IMR-90 (cell line): ENCODE results near the gene CCDC92. TPM values are rescaled to one million over a fixed set of nuclear protein-coding genes. Genes with fewer than 3 reads are reported as not detected.

Source experiments
- ATAC-seq: fragments of 200-7000 bp; cut with Tn5 transposase; 2 replicates; pipeline ENCODE4 v1.9.1; 2020; ENCODE audit warnings: low read depth, mild to moderate bottlenecking, moderate library complexity
- BruUV-seq: library from RNA; stranded (reverse); fragments of 400-500 nt; replicated peaks from 2 replicates; lab custom pipeline; 2021; lab: Mats Ljungman, UMichigan
- CTCF ChIA-PET: fragments of 300-600 bp; formaldehyde crosslinking; extraction: SDS; loops from one replicate; lab custom pipeline; 2021; ENCODE audit warnings: antibody characterized with exemption; lab: Yijun Ruan, JAX
- POLR2A ChIA-PET: fragments of 300-600 bp; sonication (Branson Sonifier 250); formaldehyde crosslinking; loops from one replicate; lab custom pipeline; 2022; ENCODE audit warnings: antibody characterized with exemption; ENCODE audit not compliant: unreplicated experiment; lab: Charles Lee
- DNase-seq: peaks from one replicate; pipeline ENCODE4 v3.0.0; 2013
- H2AFZ ChIP-seq: replicated peaks from 2 replicates; pipeline ENCODE3; 2013; ENCODE audit warnings: low read length, mild to moderate bottlenecking; ENCODE audit not compliant: poor library complexity
- H2AK5ac ChIP-seq: 2 replicates; pipeline ENCODE4 v1.6.1; 2013; ENCODE audit warnings: low read depth, low read length, inconsistent platforms
- H2AK9ac ChIP-seq: replicated peaks from 2 replicates; pipeline ENCODE3; 2013; ENCODE audit warnings: mild to moderate bottlenecking, low read depth, low read length, moderate library complexity; ENCODE audit not compliant: poor library complexity
- H2BK120ac ChIP-seq: 2 replicates; pipeline ENCODE4 v1.6.1; 2013; ENCODE audit warnings: low read depth, low read length, inconsistent platforms
- H2BK15ac ChIP-seq: 3 replicates; pipeline ENCODE4 v1.6.1; 2013; ENCODE audit warnings: low read depth, low read length, inconsistent platforms
- H2BK20ac ChIP-seq: 2 replicates; pipeline ENCODE4 v1.6.1; 2013; ENCODE audit warnings: low read depth, mild to moderate bottlenecking, inconsistent platforms, low read length, moderate library complexity
- H2BK5ac ChIP-seq: 2 replicates; pipeline ENCODE4 v1.6.1; 2013; ENCODE audit warnings: mild to moderate bottlenecking, low read depth, low read length, inconsistent platforms; ENCODE audit not compliant: poor library complexity, severe bottlenecking
- H3K14ac ChIP-seq: replicated peaks from 2 replicates; pipeline ENCODE4 v1.6.1; 2013; ENCODE audit warnings: low read depth, low read length, inconsistent platforms
- H3K18ac ChIP-seq: 2 replicates; pipeline ENCODE4 v1.6.1; 2013; ENCODE audit warnings: low read depth, low read length, control low read depth
- H3K23ac ChIP-seq: 2 replicates; pipeline ENCODE4 v1.6.1; 2013; ENCODE audit warnings: low read depth, low read length, inconsistent platforms
- H3K27ac ChIP-seq: 2 replicates; pipeline ENCODE4 v1.5.1; 2013; ENCODE audit warnings: mild to moderate bottlenecking, control low read depth, low read length; ENCODE audit not compliant: insufficient read depth
- H3K27me3 ChIP-seq: 2 replicates; pipeline ENCODE4 v1.6.1; 2013; ENCODE audit warnings: low read length; ENCODE audit not compliant: control insufficient read depth, insufficient read depth
- H3K36me3 ChIP-seq: 2 replicates; pipeline ENCODE4 v1.6.1; 2013; ENCODE audit warnings: low read length, mixed read lengths; ENCODE audit not compliant: control insufficient read depth, insufficient read depth
- H3K4ac ChIP-seq: 2 replicates; pipeline ENCODE4 v1.6.1; 2013; ENCODE audit warnings: low read depth, low read length, inconsistent platforms
- H3K4me1 ChIP-seq: 2 replicates; pipeline ENCODE4 v1.6.1; 2013; ENCODE audit warnings: low read length, mixed read lengths; ENCODE audit not compliant: control insufficient read depth, insufficient read depth
- H3K4me2 ChIP-seq: 2 replicates; pipeline ENCODE4 v1.6.1; 2013; ENCODE audit warnings: low read depth, mild to moderate bottlenecking, control low read depth, low read length, moderate library complexity
- H3K4me3 ChIP-seq: 2 replicates; pipeline ENCODE4 v1.5.1; 2013; ENCODE audit warnings: low read depth, mild to moderate bottlenecking, control low read depth, low read length, moderate library complexity; ENCODE audit not compliant: insufficient read depth
- H3K56ac ChIP-seq: 2 replicates; pipeline ENCODE4 v1.6.1; 2013; ENCODE audit warnings: low read length, inconsistent platforms; ENCODE audit not compliant: insufficient read depth; ENCODE audit errors: extremely low read depth
- H3K79me1 ChIP-seq, 2 experiments: 2 replicates each; pipeline ENCODE4 v1.6.1; 2013; ENCODE audit warnings: low read length in 2 of 2, inconsistent platforms in 1 of 2, low read depth in 1 of 2
- H3K9ac ChIP-seq: 2 replicates; pipeline ENCODE4 v1.6.1; 2013; ENCODE audit warnings: low read depth, low read length, control low read depth
- H3K9me1 ChIP-seq: 2 replicates; pipeline ENCODE4 v1.6.1; 2013; ENCODE audit warnings: low read length, inconsistent platforms; ENCODE audit not compliant: insufficient read depth
- H3K9me3 ChIP-seq: 2 replicates; pipeline ENCODE4 v1.6.1; 2013; ENCODE audit warnings: low read length; ENCODE audit not compliant: control insufficient read depth, insufficient read depth
- H4K20me1 ChIP-seq: 2 replicates; pipeline ENCODE4 v1.6.1; 2013; ENCODE audit warnings: low read length, inconsistent platforms; ENCODE audit not compliant: insufficient read depth
- H4K5ac ChIP-seq: 2 replicates; pipeline ENCODE4 v1.6.1; 2013; ENCODE audit warnings: mild to moderate bottlenecking, low read depth, low read length, control low read depth
- H4K8ac ChIP-seq, 2 experiments: 2 replicates each; pipeline ENCODE4 v1.6.1; 2013; ENCODE audit warnings: low read depth in 2 of 2, low read length in 2 of 2, control low read depth in 1 of 2, inconsistent platforms in 1 of 2
- H4K91ac ChIP-seq: 2 replicates; pipeline ENCODE4 v1.6.1; 2013; ENCODE audit warnings: low read depth, low read length, inconsistent platforms; ENCODE audit not compliant: insufficient read depth
- MAZ ChIP-seq: IDR thresholded peaks from 2 replicates; pipeline ENCODE4 v1.6.1; 2012; ENCODE audit warnings: low read depth, mild to moderate bottlenecking, low read length, improper control_type of control experiment, moderate library complexity, borderline replicate concordance
- RCOR1 ChIP-seq: IDR thresholded peaks from 2 replicates; pipeline ENCODE4 v1.6.1; 2012; ENCODE audit warnings: mild to moderate bottlenecking, low read length, improper control_type of control experiment; ENCODE audit not compliant: insufficient replicate concordance
- RFX5 ChIP-seq: IDR thresholded peaks from 2 replicates; pipeline ENCODE4 v1.8.0; 2012; ENCODE audit warnings: low read depth, mild to moderate bottlenecking, low read length, moderate library complexity
- WGBS, 2 experiments: methylation state at CpG; one replicate each; pipeline versions ENCODE4 v1.1.5 to v1.1.7; 2013; ENCODE audit warnings: missing lambda C conversion rate in 2 of 2; ENCODE audit not compliant: insufficient read length in 1 of 2; ENCODE audit errors: extremely low coverage in 2 of 2; 5-methylcytosine and 5-hydroxymethylcytosine counted together
- dilution Hi-C: fragments of 300-500 bp; cut with HindIII; formaldehyde crosslinking; loops from one replicate; pipeline ENCODE4 v1.14.3; 2018; ENCODE audit warnings: low sequenced_read_pairs; ENCODE audit not compliant: unreplicated experiment
- in situ Hi-C: fragments of 300-500 bp; cut with MboI; formaldehyde crosslinking; loops from 3 replicates; pipeline ENCODE4 v1.14.3; 2019; ENCODE audit warnings: low sequenced_read_pairs, inconsistent platforms, mixed read lengths
- intact Hi-C: fragments of 100-400 bp; cut with micrococcal nuclease; formaldehyde crosslinking; loops from 2 replicates; pipeline ENCODE4 v1.10.0; 2022
- polyA plus RNA-seq, 3 experiments: library from polyadenylated mRNA; depleted of rRNA; stranded (reverse); fragments of >200 nt; gene quantifications; 2 replicates each; pipeline ENCODE4 v1.2.3, GENCODE V29; 2012; ENCODE audit warnings: low replicate concordance in 1 of 3
- total RNA-seq: library from RNA; depleted of rRNA; stranded (reverse); fragments of >200 nt; gene quantifications from 2 replicates; pipeline ENCODE4 v1.2.3, GENCODE V29; 2012

The CCDC92 gene
- total and polyA plus RNA-seq, 2 of the 4 experiments (the other 2 are of a cell fraction), result 5.7 to 55.5 TPM

DNA sequence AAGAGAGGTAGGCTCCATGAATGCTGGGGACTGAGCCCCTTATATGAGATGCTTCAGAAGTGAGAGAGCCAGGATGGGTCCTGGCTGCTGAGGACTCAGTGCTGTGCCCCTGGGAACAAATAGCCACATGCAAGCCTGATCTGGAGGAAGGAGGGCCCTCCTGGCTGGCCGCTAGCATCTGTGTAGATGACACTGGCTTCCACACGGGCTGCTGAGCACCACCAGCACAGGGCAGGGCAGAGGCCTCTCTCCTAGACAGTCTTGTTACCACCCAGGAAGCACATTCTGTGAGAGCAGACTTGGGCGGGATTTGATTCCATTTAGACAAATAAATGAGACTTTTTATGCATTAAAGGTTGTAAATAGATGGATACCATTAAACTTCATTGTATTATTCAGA lies 48.4 kb upstream of the CCDC92 start:
- no peak overlapping the region for H3K56ac ChIP-seq
- no peak overlapping the region for H3K27ac ChIP-seq
- H2BK120ac ChIP-seq, result no peak overlapping the region
- no peaks in the 10 kb centered on the region; a peak in 1 of 4 replicates for H3K79me1 ChIP-seq
- dilution Hi-C loops, result no loop called here
- BruUV-seq, result no TSS peak
- H4K20me1 ChIP-seq, result no peaks in the 10 kb centered on the region
- no peak for TF ChIP-seq MAZ
- no peak for TF ChIP-seq RFX5
- no peak for TF ChIP-seq RCOR1
- H3K9me3 ChIP-seq, result no peaks in the 10 kb centered on the region
- DNase-seq (no peak), ATAC-seq (no peak)
- ChIA-PET CTCF (no interaction called here), POLR2A (no interaction called here)
- no peaks in the 10 kb centered on the region for H3K36me3 ChIP-seq
- H3K27me3 ChIP-seq, result no peaks in the 10 kb centered on the region
- no peak overlapping the region for H4K8ac ChIP-seq
- H3K9me1 ChIP-seq, result 0 out of 2 replicates have a peak, but pooled peaks cover 4% of the 10 kb centered on the region
- no peak overlapping the region for H3K23ac ChIP-seq
- no peak overlapping the region for H3K4me3 ChIP-seq
- H2AK9ac ChIP-seq, result no peak overlapping the region
- no CpG with 5 or more reads among the region's 3 CpGs for WGBS, 2 experiments
- no peak overlapping the region for H4K5ac ChIP-seq
- H4K91ac ChIP-seq, result no peak overlapping the region
- no peak overlapping the region for H3K4ac ChIP-seq
- H2AK5ac ChIP-seq, result no peak overlapping the region
- intact Hi-C loops, result no loop called here
- no peak overlapping the region for H3K4me2 ChIP-seq
- H3K14ac ChIP-seq, result no peak overlapping the region
- H2BK5ac ChIP-seq, result no peak overlapping the region
- H2BK20ac ChIP-seq, result no peak overlapping the region
- no peak overlapping the region for H2AFZ ChIP-seq
- in situ Hi-C loops, result no loop called here
- no peak overlapping the region for H3K9ac ChIP-seq
- H2BK15ac ChIP-seq, result no peak overlapping the region
- no peaks in the 10 kb centered on the region for H3K4me1 ChIP-seq
- H3K18ac ChIP-seq, result no peak overlapping the region
